Neuronal stem cell (in vitro differentiated cells): Measurements from ENCODE around the gene YRDC.

Experiments
- DNase-seq: peaks from one replicate; pipeline ENCODE4 v3.0.0-alpha.2; 2013; ENCODE audit warnings: low spot score
- H2AFZ ChIP-seq: one replicate; pipeline ENCODE4 v1.6.1; 2013; ENCODE audit warnings: mild to moderate bottlenecking, low read length, inconsistent platforms
- H2AK5ac ChIP-seq: 2 replicates; pipeline ENCODE4 v1.6.1; 2013; ENCODE audit warnings: low read depth, mild to moderate bottlenecking, inconsistent platforms, low read length, moderate library complexity, mixed read lengths
- H2BK120ac ChIP-seq: 2 replicates; pipeline ENCODE4 v1.6.1; 2013; ENCODE audit warnings: low read depth, mild to moderate bottlenecking, inconsistent platforms, low read length, moderate library complexity, mixed read lengths
- H2BK12ac ChIP-seq: one replicate; pipeline ENCODE4 v1.6.1; 2013; ENCODE audit warnings: low read length, inconsistent platforms
- H2BK15ac ChIP-seq: 2 replicates; pipeline ENCODE4 v1.6.1; 2013; ENCODE audit warnings: mild to moderate bottlenecking, low read length, inconsistent platforms, mixed read lengths
- H2BK5ac ChIP-seq: one replicate; pipeline ENCODE4 v1.6.1; 2013; ENCODE audit warnings: inconsistent platforms, mild to moderate bottlenecking, low read length, moderate library complexity
- H3K14ac ChIP-seq: one replicate; pipeline ENCODE4 v1.6.1; 2013; ENCODE audit warnings: low read length, inconsistent platforms
- H3K18ac ChIP-seq: 2 replicates; pipeline ENCODE4 v1.6.1; 2013; ENCODE audit warnings: low read length, inconsistent platforms
- H3K23ac ChIP-seq: 2 replicates; pipeline ENCODE4 v1.6.1; 2013; ENCODE audit warnings: low read depth, mild to moderate bottlenecking, mixed read lengths, low read length, inconsistent platforms; ENCODE audit not compliant: poor library complexity
- H3K27ac ChIP-seq: replicated peaks from 3 replicates; pipeline ENCODE4 v1.5.1; 2013; ENCODE audit warnings: low read length, inconsistent platforms
- H3K27me3 ChIP-seq, 3 experiments: 2 replicates each; pipeline ENCODE4 v1.6.1; 2013; ENCODE audit warnings: low read length in 3 of 3, mild to moderate bottlenecking in 2 of 3, inconsistent platforms in 1 of 3, low read depth in 1 of 3, mixed read lengths in 1 of 3, moderate library complexity in 1 of 3; ENCODE audit not compliant: control insufficient read depth in 3 of 3, insufficient read depth in 3 of 3
- H3K36me3 ChIP-seq, 2 donors: replicated peaks in 1 of 2; 2 replicates each; pipeline ENCODE4 v1.6.1; 2013; ENCODE audit warnings: low read length in 2 of 2; ENCODE audit not compliant: control insufficient read depth in 2 of 2, insufficient read depth in 2 of 2
- H3K4ac ChIP-seq: 2 replicates; pipeline ENCODE4 v1.6.1; 2013; ENCODE audit warnings: inconsistent platforms, mild to moderate bottlenecking, low read length, moderate library complexity
- H3K4me1 ChIP-seq, 2 donors: 1 replicate in 1 of 2; 2 replicates in 1 of 2; pipeline ENCODE4 v1.6.1; 2013; ENCODE audit warnings: low read length in 2 of 2, low read depth in 1 of 2; ENCODE audit not compliant: control insufficient read depth in 2 of 2, insufficient read depth in 1 of 2
- H3K4me2 ChIP-seq: one replicate; pipeline ENCODE4 v1.6.1; 2013; ENCODE audit warnings: mild to moderate bottlenecking, low read length, inconsistent platforms; ENCODE audit not compliant: insufficient read depth, poor library complexity, severe bottlenecking
- H3K4me3 ChIP-seq, 2 donors: 2 replicates each; pipeline ENCODE4 v1.5.1; 2013; ENCODE audit warnings: low read length in 2 of 2, mild to moderate bottlenecking in 2 of 2, inconsistent platforms in 1 of 2, moderate library complexity in 1 of 2
- H3K79me1 ChIP-seq: one replicate; pipeline ENCODE4 v1.6.1; 2013; ENCODE audit warnings: low read depth, mild to moderate bottlenecking, inconsistent platforms, low read length, moderate library complexity
- H3K9ac ChIP-seq: one replicate; pipeline ENCODE4 v1.6.1; 2013; ENCODE audit warnings: mild to moderate bottlenecking, low read depth, low read length, inconsistent platforms; ENCODE audit not compliant: poor library complexity
- H3K9me3 ChIP-seq, 2 donors: replicated peaks in 1 of 2; 2 replicates each; pipeline versions ENCODE3 to v1.6.1; 2013; ENCODE audit warnings: low read length in 2 of 2, mild to moderate bottlenecking in 2 of 2, inconsistent platforms in 1 of 2, low read depth in 1 of 2, mixed read lengths in 1 of 2, moderate library complexity in 1 of 2; ENCODE audit not compliant: control insufficient read depth in 2 of 2, insufficient read depth in 1 of 2
- H4K8ac ChIP-seq: one replicate; pipeline ENCODE4 v1.6.1; 2013; ENCODE audit warnings: low read depth, mild to moderate bottlenecking, inconsistent platforms, low read length, moderate library complexity
- H4K91ac ChIP-seq: one replicate; pipeline ENCODE4 v1.6.1; 2013; ENCODE audit warnings: low read length, low read depth, mild to moderate bottlenecking, inconsistent platforms; ENCODE audit not compliant: poor library complexity
- WGBS, 2 donors: extraction: QIAGEN DNeasy Blood & Tissue Kit; methylation state at CpG; one replicate each; pipeline ENCODE4 v1.1.7; 2013; ENCODE audit warnings: missing lambda C conversion rate in 2 of 2, mixed read lengths in 1 of 2; ENCODE audit not compliant: insufficient read length in 2 of 2, insufficient replicate concordance in 1 of 2; ENCODE audit errors: extremely low coverage in 2 of 2; 5-methylcytosine and 5-hydroxymethylcytosine counted together

The YRDC gene

GRCh38 chr1:37831109-37831508 is 23.1 kb upstream of the YRDC start:
- DNase-seq = no peak
- no peak overlapping the region for H3K23ac ChIP-seq
- no peaks in the 10 kb centered on the region for H3K27me3 ChIP-seq
- no peak overlapping the region for H3K9ac ChIP-seq
- H2AK5ac ChIP-seq = no peak overlapping the region
- no peaks in the 10 kb centered on the region for H3K9me3 ChIP-seq
- no peak overlapping the region for H3K14ac ChIP-seq
- H3K79me1 ChIP-seq = no peaks in the 10 kb centered on the region
- H4K8ac ChIP-seq = no peak overlapping the region
- no peak overlapping the region for H2BK5ac ChIP-seq
- no peak overlapping the region for H3K4ac ChIP-seq
- H3K4me3 ChIP-seq = no peak overlapping the region
- no peak overlapping the region for H3K18ac ChIP-seq
- no peaks in the 10 kb centered on the region for H3K4me1 ChIP-seq
- H2BK120ac ChIP-seq = no peak overlapping the region
- peaks cover 16 to 84% of the 10 kb centered on the region in 2 donors for H3K36me3 ChIP-seq
- H2AFZ ChIP-seq = no peak overlapping the region
- H2BK12ac ChIP-seq = no peak overlapping the region
- H3K27ac ChIP-seq = no peak overlapping the region
- no CpG with 5 or more reads among the region's 4 CpGs for WGBS, 2 donors
- H4K91ac ChIP-seq = no peak overlapping the region
- no peak overlapping the region for H2BK15ac ChIP-seq
- no peak overlapping the region for H3K4me2 ChIP-seq

- no peak for DNase-seq
- H3K27ac ChIP-seq = no peak overlapping the region
- no peak overlapping the region for H3K4ac ChIP-seq
- H3K23ac ChIP-seq = no peak overlapping the region
- no peak overlapping the region for H4K91ac ChIP-seq
- H2BK12ac ChIP-seq = no peak overlapping the region
- H3K4me2 ChIP-seq = no peak overlapping the region
- no peak overlapping the region for H2AK5ac ChIP-seq
- no CpG with 5 or more reads among the region's 12 CpGs for WGBS, 2 donors
- H3K9ac ChIP-seq = no peak overlapping the region
- no peak overlapping the region for H2AFZ ChIP-seq
- no peak overlapping the region for H3K14ac ChIP-seq
- no peaks in the 10 kb centered on the region for H3K9me3 ChIP-seq
- no peak overlapping the region for H3K18ac ChIP-seq
- H3K4me1 ChIP-seq = no peaks in the 10 kb centered on the region
- H3K4me3 ChIP-seq = no peak overlapping the region
- no peaks in the 10 kb centered on the region for H3K79me1 ChIP-seq
- peaks cover 10 to 78% of the 10 kb centered on the region in 2 donors for H3K36me3 ChIP-seq
- H3K27me3 ChIP-seq = no peaks in the 10 kb centered on the region
- no peak overlapping the region for H2BK5ac ChIP-seq
- H2BK120ac ChIP-seq = no peak overlapping the region
- H2BK15ac ChIP-seq = no peak overlapping the region
- H4K8ac ChIP-seq = no peak overlapping the region
Observed at GRCh38 chr1:37828410-37829074, 20.5 kb upstream of the YRDC start.

DNA sequence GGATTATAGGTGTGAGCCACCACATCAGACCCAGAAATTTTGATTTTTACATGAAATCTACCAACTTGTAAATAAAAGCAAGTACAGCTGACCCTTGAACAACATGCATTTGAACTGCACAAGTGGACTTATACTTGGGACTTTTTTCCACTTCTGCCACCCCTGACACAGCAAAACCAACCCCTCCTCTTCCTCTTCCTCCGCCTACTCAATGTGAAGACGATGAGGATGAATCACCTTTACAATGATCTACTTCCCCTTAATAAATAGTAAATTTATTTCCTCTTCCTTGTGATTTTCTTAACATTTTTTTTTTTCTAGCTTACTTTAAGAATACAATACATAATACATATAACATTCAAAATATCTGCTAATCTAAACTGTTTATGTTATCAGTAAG is 17.5 kb upstream of the YRDC start:
- no peak overlapping the region for H4K8ac ChIP-seq
- no peak overlapping the region for H4K91ac ChIP-seq
- H3K4ac ChIP-seq = no peak overlapping the region
- no peak overlapping the region for H3K14ac ChIP-seq
- H2AK5ac ChIP-seq = no peak overlapping the region
- H3K4me1 ChIP-seq = no peaks in the 10 kb centered on the region
- H3K27me3 ChIP-seq = no peaks in the 10 kb centered on the region
- no peaks in the 10 kb centered on the region for H3K9me3 ChIP-seq
- H2AFZ ChIP-seq = no peak overlapping the region
- no peak overlapping the region for H3K9ac ChIP-seq
- H2BK120ac ChIP-seq = no peak overlapping the region
- H3K27ac ChIP-seq = no peak overlapping the region
- no peaks in the 10 kb centered on the region for H3K79me1 ChIP-seq
- H3K36me3 ChIP-seq = peaks cover 18 to 79% of the 10 kb centered on the region in 2 donors
- H3K4me3 ChIP-seq = no peak overlapping the region
- no peak overlapping the region for H2BK12ac ChIP-seq
- no peak overlapping the region for H3K23ac ChIP-seq
- no peak overlapping the region for H3K18ac ChIP-seq
- no peak overlapping the region for H2BK15ac ChIP-seq
- WGBS, 2 donors = no CpG with 5 or more reads among the region's 2 CpGs
- no peak overlapping the region for H2BK5ac ChIP-seq
- no peak overlapping the region for H3K4me2 ChIP-seq
- DNase-seq = no peak

DNA sequence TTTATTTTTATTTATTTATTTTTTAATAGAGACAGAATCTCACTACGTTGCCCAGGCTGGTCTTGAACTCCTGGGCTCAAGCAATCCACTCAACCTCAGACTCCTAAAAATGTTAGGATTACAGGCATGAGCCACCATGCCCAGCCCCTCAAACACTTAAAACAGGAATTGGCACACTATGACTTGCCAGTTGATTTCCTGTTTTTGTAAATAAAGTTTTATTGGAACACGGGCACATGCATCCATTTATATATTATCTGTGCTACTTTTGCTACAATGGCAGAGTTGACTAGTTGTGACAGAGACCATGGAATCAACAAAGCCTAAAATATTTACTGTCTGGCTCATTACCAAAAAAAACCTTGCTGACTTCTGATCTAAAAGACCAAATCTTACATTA is 16.0 kb upstream of the YRDC start:
- no peak overlapping the region for H4K8ac ChIP-seq
- no peaks in the 10 kb centered on the region for H3K79me1 ChIP-seq
- no peak overlapping the region for H3K9ac ChIP-seq
- H3K9me3 ChIP-seq = no peaks in the 10 kb centered on the region
- no peaks in the 10 kb centered on the region for H3K27me3 ChIP-seq
- H3K4me1 ChIP-seq = no peaks in the 10 kb centered on the region
- no peak overlapping the region for H3K14ac ChIP-seq
- no peak overlapping the region for H2BK120ac ChIP-seq
- H2AK5ac ChIP-seq = no peak overlapping the region
- H3K27ac ChIP-seq = no peak overlapping the region
- no peak overlapping the region for H4K91ac ChIP-seq
- H3K36me3 ChIP-seq = peaks cover 18 to 81% of the 10 kb centered on the region in 2 donors
- no peak overlapping the region for H2BK5ac ChIP-seq
- no CpG with 5 or more reads among the region's 2 CpGs for WGBS, 2 donors
- H3K18ac ChIP-seq = no peak overlapping the region
- no peak overlapping the region for H3K4me3 ChIP-seq
- no peak overlapping the region for H3K4me2 ChIP-seq
- DNase-seq = no peak
- H2AFZ ChIP-seq = no peak overlapping the region
- no peak overlapping the region for H3K23ac ChIP-seq
- no peak overlapping the region for H2BK12ac ChIP-seq
- no peak overlapping the region for H2BK15ac ChIP-seq
- no peak overlapping the region for H3K4ac ChIP-seq
